CD4-positive, alpha-beta T cell treated with Interleukin-4 for 4 hours (primary cell): ENCODE measurements around the gene CLEC2D.
"Not testable (repeated sequence)": the region's sequence is repeated elsewhere in the genome, so short reads cannot be mapped to it uniquely, and the experiment has no call there.

Source experiments
- DNase-seq: peaks from one replicate; pipeline ENCODE4 v3.0.0-alpha.2; 2020

The CLEC2D gene

DNA sequence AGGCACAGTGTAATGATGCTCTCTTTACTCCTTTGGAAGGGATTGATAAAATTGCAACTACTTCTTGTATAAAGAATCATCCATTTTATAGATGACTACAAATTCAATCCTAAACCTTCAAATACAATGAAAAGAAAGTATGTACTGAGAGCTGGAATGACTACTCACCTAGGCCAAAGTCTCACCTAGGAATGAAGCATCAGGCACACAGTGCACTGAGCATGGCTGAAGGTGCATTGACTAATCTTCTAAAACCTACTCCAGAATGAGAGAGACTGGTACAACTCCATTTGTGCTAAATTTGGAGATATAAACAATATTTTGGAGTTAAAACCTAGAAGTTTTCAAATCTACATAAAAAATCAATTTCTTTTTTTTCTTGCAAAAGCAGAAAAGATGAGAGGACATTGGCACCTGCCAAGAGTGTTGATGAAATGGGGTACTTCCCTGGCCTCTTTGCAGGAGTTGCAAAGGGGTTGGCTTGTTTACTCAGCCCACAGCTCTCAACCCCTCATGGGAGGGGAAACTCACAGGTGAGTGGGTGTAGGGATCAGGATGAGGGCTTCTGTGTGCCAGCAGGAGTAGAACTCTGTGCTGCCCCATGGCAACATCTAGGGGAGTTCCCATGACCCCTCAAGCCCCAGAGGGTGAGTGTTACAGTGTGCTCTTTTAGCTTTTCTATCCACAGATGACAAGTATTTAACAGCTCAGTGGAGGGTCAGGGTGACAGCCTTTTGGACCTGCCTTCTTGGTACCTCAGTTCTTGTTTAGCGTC, 32.1 kb downstream of the CLEC2D start:
- peak; percentile 24 for DNase-seq

DNA sequence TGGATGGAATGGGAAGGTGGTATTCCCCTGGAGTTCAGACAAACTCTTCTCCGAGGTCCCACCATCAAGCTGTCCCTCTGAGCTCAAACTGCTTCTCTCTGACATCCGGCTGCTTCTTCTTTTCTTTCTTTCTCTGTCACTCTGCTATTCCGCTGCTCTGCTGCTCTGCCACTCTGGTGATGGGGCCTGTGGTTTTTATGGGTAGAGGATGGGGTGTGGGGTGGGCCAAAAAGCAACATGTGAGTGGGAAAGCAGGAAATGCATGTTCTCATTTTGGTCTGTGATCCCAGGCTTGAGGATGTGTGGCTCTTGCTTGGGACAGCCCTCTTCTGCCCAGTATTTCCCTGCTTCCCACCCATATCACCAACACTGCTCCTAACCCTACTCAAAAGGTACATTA, 32.7 kb downstream of the CLEC2D start:
- peak; percentile 70 for DNase-seq

DNA sequence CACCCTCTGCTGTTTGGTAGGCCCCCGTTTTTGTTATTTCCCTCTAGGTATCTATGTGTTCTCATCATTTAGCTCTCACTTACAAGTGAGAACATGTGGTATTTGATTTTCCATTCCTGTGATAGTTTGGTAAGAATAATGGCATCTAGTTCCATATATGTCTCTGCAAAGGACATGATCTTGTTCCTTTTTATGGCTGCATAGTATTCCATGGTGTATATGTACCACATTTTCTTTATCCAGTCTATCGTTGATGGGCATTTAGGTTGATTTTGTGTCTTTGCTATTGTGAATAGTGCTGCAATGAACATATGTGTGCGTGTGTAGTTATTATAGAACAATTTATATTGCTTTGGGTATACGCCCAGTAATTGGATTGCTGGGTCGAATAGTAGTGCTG, 35.0 kb downstream of the CLEC2D start:
- DNase-seq = not testable (repeated sequence)

DNA sequence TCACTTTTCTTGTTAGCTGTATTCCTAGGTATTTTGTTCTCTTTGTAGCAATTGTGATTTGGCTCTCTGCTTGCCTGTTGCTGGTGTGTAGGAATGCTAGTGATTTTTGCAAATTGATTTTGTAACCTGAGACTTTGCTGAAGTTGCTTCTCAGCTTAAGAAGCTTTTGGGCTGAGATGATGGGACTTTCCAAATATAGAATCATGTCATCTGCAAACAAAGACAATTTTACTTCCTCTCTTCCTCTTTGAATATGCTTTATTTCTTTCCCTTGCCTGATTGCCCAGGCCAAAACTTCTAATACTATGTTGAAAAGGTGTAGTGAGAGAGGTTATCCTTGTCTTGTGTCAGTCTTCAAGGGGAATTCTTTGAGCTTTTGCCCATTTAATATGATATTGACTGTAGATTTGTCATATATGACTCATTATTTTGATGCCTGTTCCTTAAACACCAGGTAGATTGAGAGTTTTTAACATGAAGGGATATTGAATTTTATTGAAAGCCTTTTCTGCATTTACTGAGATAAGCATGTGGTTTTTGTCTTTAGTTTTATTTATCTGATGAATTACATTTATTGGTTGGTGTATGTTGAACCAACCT, 36.7 kb downstream of the CLEC2D start:
- peak; percentile 31 for DNase-seq

DNA sequence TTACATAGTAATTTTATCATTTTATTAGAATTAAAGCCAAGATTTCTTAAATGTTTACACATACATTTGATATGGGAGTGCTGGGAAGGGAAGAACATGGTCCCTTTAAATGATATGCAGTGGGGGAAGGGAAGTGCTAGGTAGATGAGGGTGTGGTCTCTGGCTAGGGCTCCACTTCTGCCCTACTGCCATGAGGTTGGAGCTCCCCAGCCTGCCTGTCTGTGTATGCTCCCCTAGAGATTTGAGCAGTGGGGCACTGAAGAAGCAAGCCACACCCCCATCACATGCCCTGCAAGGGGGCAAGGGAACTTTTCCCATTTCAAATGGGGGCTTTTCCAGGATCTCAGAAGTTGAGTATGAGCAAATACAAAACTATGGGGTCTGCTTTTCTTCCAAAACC, 37.8 kb downstream of the CLEC2D start:
- peak; percentile 24 for DNase-seq

DNA sequence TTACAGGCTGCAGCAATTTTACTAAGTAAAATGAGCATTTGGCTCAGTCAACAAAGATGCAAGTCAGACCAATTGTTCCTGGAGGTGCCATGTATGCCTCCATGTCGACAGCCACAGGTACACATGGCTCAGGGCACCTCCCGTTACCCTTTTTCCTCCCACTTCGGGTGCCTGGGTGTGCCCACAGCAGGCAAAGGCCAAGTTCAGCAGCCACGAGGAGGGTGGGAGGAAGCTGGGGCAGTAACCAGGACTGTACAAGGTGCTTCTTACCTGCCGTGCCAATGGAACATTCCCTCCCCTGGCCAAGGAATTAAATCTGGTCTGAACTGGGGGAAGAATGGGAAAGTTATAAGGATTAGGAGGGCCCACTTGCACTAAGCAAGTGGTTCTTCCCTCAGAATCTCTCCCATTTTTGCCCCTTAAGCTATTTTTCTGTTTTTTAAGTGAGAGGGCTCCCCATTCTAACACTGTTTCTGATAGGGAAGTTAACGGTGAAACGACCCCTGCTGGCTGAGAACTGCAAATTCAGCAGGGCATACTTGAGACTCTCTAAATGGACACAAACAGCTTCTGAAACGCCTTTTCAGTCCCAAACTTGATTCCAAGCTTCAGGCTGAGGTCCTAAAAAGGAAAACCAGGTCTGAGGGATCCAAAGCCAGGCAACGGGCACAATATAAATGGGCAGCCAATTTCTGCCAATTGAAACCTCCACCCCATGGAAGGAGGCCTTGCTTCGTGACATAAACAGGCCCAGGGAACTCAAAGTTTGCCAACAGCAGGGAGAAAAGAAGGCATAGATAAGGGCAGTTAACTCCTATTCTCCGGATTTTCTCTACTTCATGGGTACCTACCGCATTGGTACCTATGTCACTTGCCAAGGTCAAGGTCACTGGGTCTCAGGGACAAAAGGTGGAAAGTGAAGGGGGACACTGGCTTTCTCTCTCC, 38.6 kb downstream of the CLEC2D start:
- DNase-seq = peak; percentile 81

DNA sequence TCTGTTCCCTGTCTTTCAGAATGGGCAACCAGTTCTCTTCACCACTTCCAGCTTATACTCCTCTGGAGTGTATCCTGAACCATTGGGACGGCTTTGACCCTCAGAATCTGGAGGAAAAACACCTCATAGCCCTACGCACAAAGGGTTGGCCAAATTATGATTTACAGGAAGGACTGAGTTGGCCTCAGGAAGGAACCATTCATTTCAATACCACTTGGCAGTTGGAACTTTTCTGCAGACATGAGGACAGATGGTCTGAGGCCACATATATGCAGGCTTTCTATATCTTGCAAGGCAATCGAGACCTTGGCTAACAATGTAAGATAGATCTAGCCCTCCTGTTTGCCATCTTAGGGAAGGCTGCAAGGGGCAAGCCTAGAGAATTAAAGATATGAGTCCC, 39.3 kb downstream of the CLEC2D start:
- DNase-seq = no peak

DNA sequence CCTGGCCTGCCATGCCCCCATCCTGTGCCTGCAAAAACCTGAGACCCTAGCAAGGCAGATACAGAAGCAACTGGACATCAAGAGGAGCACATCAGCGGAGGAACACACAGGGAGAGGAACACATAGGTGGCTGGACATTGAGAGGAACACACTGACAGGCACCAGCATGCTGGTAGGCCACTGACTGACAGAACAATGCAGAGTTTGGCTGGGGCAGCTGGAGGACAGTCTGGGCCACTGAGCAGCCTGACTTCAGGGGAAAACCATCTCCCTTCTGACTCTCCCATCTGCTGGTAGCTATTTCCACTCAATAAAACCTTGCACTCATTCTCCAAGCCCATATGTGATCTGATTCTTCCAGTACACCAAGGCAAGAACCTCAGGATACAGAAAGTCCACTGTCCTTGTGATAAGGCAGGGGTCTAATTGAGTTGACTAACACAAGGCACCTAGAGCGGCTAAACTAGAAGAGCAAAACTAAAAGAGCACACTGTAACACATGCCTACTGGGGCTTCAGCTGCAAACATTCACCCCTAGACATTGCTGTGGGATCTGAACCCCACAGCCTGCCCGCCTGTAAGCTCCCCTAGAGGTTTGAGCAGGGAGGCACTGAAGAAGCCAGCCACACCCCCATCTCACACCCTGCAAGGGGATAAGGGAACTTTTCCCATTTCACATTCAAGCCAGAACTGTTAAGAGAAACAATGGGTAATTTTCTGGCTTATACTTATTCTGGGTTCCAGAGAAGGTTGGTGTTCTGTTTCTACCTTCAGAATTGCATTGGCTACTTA, 41.3 kb downstream of the CLEC2D start:
- DNase-seq = no peak

DNA sequence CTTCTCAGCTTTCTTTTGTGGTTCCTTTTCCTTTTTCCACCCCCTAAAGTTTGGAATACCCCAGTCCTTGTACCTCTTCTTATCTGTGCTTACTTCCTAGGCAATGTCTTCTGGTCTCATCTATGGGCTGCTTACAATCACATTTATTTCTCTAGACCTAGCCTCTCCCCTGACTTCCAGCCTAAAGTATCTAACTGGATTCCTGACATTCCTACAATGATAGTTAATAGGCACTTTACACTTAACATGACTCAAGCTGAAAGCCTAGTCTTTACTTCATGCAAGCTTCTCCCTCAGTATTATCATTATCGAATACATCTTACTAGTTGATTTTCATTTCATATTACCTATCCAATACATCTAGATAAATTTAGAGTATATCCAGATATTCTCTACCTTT, 42.2 kb downstream of the CLEC2D start:
- DNase-seq = no peak

DNA sequence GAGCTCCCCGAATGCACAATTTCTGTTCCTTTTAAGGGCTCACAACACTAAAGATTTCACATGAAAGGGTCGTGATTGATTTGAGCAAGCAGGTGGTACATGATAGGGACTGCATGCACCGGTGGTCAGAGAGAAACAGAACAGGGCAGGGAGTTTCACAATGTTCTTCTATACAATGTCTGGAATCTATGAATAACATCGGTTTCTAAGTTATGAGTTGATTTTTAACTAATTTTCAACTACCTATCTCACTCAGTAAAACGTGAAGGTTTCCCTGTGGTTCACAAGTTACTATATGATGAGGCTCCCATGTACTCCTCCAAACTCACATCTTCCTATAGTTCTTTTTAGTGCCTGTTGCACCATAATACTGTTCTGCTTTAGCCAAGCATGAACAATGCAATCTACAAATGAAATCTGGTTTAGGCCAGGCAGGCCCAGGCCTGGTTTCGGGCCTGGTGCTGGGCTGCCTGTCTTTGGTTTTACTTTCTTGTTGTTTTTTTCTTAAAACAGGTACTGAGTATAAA, 43.6 kb downstream of the CLEC2D start:
- not testable (repeated sequence) for DNase-seq

DNA sequence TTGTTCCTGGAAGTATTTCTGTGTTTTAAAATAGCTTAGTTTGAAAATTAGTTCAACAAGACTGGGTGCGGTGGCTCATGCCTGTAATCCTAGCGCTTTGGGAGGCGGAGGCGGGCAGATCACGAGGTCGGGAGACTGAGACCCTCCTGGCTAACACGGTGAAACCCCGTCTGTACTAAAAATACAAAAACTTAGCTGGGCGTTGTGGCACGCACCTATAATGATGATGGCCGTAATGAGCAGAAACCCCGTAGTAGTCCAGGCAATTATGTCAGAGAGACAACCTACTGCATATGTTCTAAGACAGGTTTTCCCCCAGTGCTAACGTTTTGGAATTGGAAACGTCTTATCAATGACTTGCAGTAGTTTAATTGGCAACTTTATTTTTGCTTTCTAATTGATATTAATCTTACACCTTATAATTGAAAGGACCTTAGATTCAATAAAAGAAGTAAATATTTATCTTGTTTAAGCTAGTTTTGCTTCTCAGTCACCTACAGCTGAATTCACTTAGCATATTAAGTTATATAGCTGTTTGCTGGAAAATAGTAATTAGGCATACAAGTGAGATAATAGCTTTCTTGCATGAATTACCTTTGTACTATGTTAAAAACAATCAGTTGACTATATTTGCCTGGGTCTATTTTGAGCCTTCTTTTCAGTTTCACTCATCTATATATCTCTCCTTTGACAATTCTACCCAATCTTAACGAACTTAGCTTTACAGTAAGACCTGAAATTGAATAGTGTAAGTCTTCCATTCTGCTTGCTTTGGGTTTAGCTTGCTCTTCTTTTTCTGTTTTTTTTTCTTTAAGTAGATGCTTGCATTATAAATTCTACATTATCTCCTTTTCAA, 47.8 kb downstream of the CLEC2D start:
- no peak for DNase-seq

DNA sequence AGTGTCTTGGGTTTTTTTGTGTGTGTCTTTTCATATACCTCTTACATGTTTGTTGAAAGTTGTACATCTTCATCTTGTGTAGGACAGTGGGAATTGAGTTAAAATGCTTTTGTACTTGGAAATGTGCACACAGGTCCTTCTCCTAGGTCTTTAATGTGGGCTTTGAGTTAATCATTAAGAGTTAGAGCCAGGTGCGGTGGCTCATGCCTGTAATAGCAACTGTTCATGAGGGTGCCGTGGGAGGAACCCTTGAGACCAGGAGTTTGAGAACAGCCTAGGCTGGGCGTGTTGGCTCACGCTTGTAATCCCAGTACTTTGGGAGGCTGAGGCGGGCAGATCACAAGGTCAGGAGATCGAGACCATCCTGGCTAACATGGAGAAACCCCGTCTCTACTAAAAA, 49.5 kb downstream of the CLEC2D start:
- DNase-seq = no peak

DNA sequence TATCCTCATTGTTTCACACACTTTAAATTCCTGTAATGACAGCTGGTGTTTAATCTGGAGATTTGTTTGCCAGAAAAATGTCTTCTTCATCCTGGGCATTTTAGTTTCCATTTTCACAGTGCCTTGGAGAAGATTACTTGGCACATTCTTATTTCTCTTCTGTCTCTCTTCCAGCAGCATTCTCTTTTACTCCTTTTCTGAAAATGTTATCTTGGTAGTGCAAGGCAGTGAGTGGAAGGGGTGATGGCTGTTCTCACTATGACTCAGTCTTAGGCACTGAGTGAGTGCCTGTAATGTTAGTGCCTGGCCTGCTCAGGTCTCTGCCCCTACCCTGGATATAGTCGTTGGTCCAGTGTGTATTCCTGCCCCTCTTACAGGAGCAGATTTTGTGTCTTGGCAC, 50.3 kb downstream of the CLEC2D start:
- DNase-seq = no peak

DNA sequence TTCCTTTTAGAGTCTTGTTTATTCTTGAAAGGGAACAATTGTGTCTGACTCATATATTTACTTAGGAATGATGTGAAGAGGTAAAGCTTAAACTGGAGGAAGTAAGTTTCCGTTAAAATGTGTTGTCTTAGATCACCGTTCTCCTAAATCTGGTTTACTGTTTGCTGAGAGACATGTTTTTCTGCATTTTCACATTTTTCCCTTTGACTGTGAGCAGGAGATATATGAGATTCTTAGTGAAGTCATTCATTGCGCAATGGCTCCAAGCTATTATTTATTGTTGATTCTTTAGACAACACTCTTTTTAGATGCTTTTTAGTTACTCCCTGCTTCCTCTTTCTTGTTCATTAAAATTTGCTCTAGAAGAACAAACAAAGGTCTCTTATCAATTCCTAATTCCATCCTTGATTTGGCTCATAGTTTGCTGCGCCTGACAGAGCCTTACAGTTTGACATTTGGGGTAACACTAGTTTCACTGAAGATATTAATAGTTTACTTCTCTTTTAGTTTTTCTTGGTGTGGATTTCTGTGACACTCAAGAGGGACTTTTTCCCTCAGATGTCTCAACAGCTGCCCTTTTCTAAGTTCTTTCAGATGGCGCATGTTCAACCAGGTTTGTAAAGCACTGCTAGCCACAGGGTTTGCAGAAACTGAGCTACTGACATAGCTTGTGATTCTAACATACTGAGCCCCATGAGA, 52.0 kb downstream of the CLEC2D start:
- DNase-seq = no peak

DNA sequence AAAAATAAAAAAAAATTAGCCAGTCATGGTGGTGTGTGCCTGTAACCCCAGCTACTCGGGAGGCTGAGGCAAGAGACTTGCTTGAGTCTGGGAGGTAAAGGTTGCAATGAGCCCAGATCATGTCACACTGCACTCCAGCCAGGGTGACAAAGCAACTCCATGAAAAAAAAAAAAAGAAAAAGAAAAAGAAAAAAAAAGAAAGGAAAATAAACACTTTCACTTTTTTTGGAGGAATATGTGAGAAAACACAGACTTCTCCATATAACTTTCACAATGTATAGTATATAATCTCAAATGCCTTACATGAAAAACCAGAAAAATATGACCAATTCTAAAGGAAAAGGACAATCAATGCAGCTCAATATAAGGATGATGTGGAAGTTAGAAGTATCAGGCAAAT, 54.5 kb downstream of the CLEC2D start:
- no peak for DNase-seq

DNA sequence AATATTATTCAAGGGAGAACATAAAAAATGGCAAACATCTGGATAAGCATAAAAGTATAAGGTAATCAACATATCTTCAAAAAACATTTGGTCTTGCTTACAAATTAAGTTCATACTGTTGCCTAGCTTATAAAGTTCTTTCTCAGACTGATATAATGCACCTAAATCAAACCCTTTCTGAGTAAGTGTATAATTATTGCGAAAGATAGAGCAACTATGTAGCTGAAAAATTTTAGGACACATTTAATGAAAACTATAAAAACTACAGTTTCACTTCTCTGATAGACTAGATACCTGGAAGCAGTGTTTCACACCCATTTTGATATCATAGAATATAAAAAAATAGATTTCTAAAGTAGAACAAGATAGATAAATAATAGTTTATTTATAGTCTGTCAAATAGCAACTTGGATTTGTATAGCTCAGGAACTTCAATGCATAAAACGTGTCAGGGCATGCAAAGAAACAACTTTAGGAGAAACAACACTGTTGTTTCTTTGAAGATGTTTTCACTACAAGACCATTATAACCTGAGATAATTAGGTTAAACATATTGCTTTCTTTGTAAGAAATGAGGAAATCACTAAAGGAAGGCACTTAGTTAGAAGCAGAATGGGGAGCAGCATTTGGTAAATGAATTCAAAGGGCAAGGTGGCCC, 55.8 kb downstream of the CLEC2D start:
- no peak for DNase-seq

DNA sequence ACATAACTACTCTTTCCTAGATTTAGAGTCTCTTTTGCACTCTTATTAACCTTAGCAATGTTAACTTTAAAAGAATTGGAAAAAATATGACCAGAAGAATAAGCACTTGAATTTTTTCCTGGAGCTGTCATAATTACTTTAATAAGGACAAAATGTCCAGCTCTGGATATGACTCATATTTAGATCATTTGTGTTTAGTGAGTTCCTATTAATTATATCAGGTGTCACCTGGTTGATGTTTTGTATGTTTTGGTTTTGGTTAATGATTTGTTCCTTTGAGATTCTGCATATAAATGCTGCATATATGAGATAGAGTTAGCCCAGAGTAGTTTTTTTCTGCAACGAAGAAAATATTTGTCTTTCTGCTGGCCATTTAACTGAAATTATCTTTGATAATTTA, 58.3 kb downstream of the CLEC2D start:
- DNase-seq = no peak

DNA sequence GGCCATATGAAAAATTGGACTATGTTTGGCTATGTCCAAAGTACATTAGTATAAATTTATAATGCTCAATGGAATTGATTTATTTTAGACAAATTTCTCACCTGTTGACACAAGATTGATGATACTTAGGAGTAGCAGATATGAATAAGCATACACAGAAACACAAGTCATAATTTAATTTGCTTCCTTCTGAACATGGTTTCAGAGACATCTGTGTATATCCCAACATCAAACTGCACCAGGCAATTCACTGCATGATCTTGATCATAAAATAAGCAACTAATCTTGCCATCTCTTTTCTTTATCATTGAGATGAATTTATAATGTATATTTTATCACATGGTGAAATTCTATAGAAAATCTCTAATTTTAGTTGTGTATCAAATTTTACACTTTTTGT, 59.6 kb downstream of the CLEC2D start:
- DNase-seq = no peak

DNA sequence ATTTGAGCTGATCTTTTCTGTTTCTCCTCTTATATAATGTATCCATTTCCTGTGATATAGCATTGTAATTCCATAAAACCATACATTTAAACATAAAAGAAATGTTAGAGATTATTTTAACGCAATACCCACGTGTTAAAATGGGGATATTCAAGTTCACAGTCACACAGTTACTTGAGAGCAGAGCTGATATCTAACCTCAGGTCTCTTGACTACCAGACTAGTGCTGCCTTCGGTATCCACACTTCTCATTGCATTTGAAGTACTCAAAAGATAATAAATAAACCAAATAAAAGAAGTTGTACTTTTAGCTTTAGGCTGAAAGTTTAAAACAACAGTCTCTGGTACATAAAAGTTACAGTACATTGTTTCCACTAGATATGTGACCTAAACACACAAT, 60.5 kb downstream of the CLEC2D start:
- DNase-seq = no peak

DNA sequence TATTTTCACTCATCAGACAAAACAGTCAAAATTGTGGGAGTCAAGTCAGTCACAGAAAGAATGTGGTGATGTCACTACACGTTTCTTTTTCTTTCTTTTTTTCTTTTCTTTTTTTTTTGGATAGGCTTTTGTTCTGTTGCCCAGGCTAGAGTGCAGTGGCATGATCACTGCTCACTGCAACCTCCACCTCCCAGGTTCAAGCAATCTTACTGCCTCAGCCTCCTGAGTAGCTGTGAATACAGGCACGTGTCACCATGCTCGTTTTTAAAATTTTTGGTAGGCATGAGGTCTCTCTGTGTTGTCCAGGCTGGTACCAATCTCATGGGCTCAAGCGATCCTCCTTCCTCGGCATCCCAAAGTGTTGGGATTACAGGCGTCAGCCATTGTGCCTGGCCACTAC, 61.1 kb downstream of the CLEC2D start:
- no peak for DNase-seq
